Activated naive CD4-positive, alpha-beta T cell treated with anti-CD3 and anti-CD28 coated beads, Interleukin-2, amount 50 U/mL, for 16 hours (primary cell): ENCODE measurements around the gene ADGRF1.
"Not testable (repeated sequence)": the region's sequence is repeated elsewhere in the genome, so short reads cannot be mapped to it uniquely, and the experiment has no call there.

Source experiments
- DNase-seq: peaks from one replicate; pipeline ENCODE4 v3.0.0-alpha.2; 2020

The ADGRF1 gene

GRCh38 chr6:47042275-47042791 lies at the start of gene ADGRF1:
TSS of gene ADGRF1 (minus strand) at chr6:47042332. CDS start at chr6:47029061, 13,271 bp downstream.
- no peak for DNase-seq

GRCh38 chr6:47090881-47091280 lies 48.7 kb upstream of the ADGRF1 start:
- no peak for DNase-seq

- DNase-seq: not testable (repeated sequence)
These were observed 47.3 kb upstream of the ADGRF1 start for GRCh38 chr6:47089473-47089872.

GRCh38 chr6:47086051-47086770 lies 44.1 kb upstream of the ADGRF1 start:
- no peak for DNase-seq

GRCh38 chr6:47084610-47085009 lies 42.5 kb upstream of the ADGRF1 start:
- no peak for DNase-seq

- DNase-seq: no peak
These were observed 41.5 kb upstream of the ADGRF1 start for GRCh38 chr6:47083586-47084047.

GRCh38 chr6:47080083-47080596 lies 38.0 kb upstream of the ADGRF1 start:
- DNase-seq: no peak

GRCh38 chr6:47079638-47080037 lies 37.5 kb upstream of the ADGRF1 start:
- no peak for DNase-seq

- no peak for DNase-seq
These were observed 36.9 kb upstream of the ADGRF1 start for GRCh38 chr6:47078991-47079390.

- no peak for DNase-seq
These were observed 34.6 kb upstream of the ADGRF1 start for GRCh38 chr6:47076422-47077344.

- no peak for DNase-seq
These were observed 33.7 kb upstream of the ADGRF1 start for GRCh38 chr6:47075741-47076421.

- DNase-seq: no peak
These were observed 33.0 kb upstream of the ADGRF1 start for GRCh38 chr6:47075168-47075567.

GRCh38 chr6:47073125-47074110 lies 31.3 kb upstream of the ADGRF1 start:
- no peak for DNase-seq

- DNase-seq: no peak
These were observed 30.5 kb upstream of the ADGRF1 start for GRCh38 chr6:47072667-47073066.

- DNase-seq: no peak
These were observed 29.5 kb upstream of the ADGRF1 start for GRCh38 chr6:47071681-47072080.

- DNase-seq: no peak
These were observed 28.3 kb upstream of the ADGRF1 start for GRCh38 chr6:47070461-47070860.

GRCh38 chr6:47069156-47069555 lies 27.0 kb upstream of the ADGRF1 start:
- no peak for DNase-seq

GRCh38 chr6:47066418-47066817 lies 24.3 kb upstream of the ADGRF1 start:
- no peak for DNase-seq

- no peak for DNase-seq
These were observed 22.1 kb upstream of the ADGRF1 start for GRCh38 chr6:47064274-47064673.

GRCh38 chr6:47062346-47062745 lies 20.2 kb upstream of the ADGRF1 start:
- no peak for DNase-seq
